ENCODE measurements around the gene N4BP3. TPM values are rescaled to one million over a fixed set of nuclear protein-coding genes. Genes with fewer than 3 reads are reported as not detected.
A peak's percentile ranks its signal among the peaks of the same experiment; 100 is the strongest.
"Not testable (repeated sequence)": the region's sequence is repeated elsewhere in the genome, so short reads cannot be mapped to it uniquely, and the experiment has no call there.

Gene N4BP3
- 5.1 TPM for total RNA-seq

GRCh38 chr5:178113141-178113787 is at the start of gene N4BP3:
Gene N4BP3 (plus strand): TSS chr5:178113532. CDS start chr5:178119584, 6,052 bp downstream.
- Histone ChIP-seq H3K4me1 (ENCODE audit: insufficient read depth, low read length) (peaks cover 62% of the 10 kb centered on the region), H3K4me3 (ENCODE audit: low read length) (peak within 1 kb of the TSS; percentile 32), H3K9me3 (ENCODE audit: low read depth, low read length) (no peaks in the 10 kb centered on the region), H3K27me3 (ENCODE audit: insufficient read depth, low read length) (peaks cover 35% of the 10 kb centered on the region)

GRCh38 chr5:178067755-178068154 is 45.6 kb upstream of the N4BP3 start:
- Histone ChIP-seq H3K9me3 (ENCODE audit: low read depth, low read length) (no peaks in the 10 kb centered on the region), H3K27me3 (ENCODE audit: insufficient read depth, low read length) (no peaks in the 10 kb centered on the region), H3K4me3 (ENCODE audit: low read length) (no peak overlapping the region), H3K4me1 (ENCODE audit: insufficient read depth, low read length) (peaks cover 13% of the 10 kb centered on the region)

- Histone ChIP-seq H3K4me3 (ENCODE audit: low read length) (no peak overlapping the region), H3K4me1 (ENCODE audit: insufficient read depth, low read length) (peaks cover 13% of the 10 kb centered on the region), H3K9me3 (ENCODE audit: low read depth, low read length) (no peaks in the 10 kb centered on the region), H3K27me3 (ENCODE audit: insufficient read depth, low read length) (no peaks in the 10 kb centered on the region)
Observed at GRCh38 chr5:178068293-178068692, 45.0 kb upstream of the N4BP3 start.

DNA sequence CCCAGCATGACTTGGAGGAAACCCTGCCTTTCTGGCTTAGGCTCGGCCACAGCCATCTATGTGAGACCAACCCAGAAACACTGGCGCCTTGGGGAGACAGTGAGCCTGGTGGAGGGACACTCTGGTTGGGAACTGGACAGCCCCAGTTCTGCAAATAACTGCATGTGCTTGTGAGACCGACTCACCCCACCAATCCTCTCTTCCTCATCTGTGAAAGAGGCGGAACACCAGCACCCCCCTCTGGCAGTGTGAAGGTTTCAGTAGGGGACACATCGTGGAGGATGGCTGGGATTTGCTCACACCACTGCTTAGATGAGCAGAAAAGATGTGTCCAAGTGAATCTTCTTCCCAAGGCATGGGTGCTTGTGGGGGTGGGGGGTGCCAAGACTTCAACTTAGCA is 43.4 kb upstream of the N4BP3 start:
- no peaks in the 10 kb centered on the region for H3K27me3 ChIP-seq (ENCODE audit: insufficient read depth, low read length)
- H3K9me3 ChIP-seq (ENCODE audit: low read depth, low read length), result no peaks in the 10 kb centered on the region
- peaks cover 13% of the 10 kb centered on the region for H3K4me1 ChIP-seq (ENCODE audit: insufficient read depth, low read length)
- H3K4me3 ChIP-seq (ENCODE audit: low read length), result no peak overlapping the region

GRCh38 chr5:178071108-178071507 is 42.2 kb upstream of the N4BP3 start:
- H3K4me1 ChIP-seq (ENCODE audit: insufficient read depth, low read length), result peaks cover 13% of the 10 kb centered on the region
- no peaks in the 10 kb centered on the region for H3K9me3 ChIP-seq (ENCODE audit: low read depth, low read length)
- H3K27me3 ChIP-seq (ENCODE audit: insufficient read depth, low read length), result no peaks in the 10 kb centered on the region
- H3K4me3 ChIP-seq (ENCODE audit: low read length), result no peak overlapping the region

DNA sequence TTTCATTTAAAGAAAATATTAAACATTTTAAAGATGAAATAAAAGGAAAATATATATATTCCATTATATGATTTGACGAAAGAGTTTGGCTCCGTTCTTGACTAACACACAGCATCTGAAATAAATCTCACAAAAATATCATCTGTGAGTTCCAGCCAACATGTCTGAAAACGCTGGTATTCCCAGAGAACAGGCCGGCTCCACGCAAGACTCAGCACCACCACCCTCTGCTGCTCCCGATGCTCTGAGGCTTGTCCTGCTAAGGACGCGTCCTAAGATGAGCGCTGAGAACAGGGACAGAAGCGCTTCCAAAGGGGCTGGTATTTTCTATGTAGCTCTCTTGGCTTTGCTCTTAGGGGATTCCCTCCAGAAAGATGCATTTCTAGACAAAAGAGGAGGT is 40.6 kb upstream of the N4BP3 start:
- Histone ChIP-seq H3K4me1 (ENCODE audit: insufficient read depth, low read length) (peaks cover 13% of the 10 kb centered on the region), H3K27me3 (ENCODE audit: insufficient read depth, low read length) (no peaks in the 10 kb centered on the region), H3K4me3 (ENCODE audit: low read length) (no peak overlapping the region), H3K9me3 (ENCODE audit: low read depth, low read length) (no peaks in the 10 kb centered on the region)

- no peak overlapping the region for H3K4me3 ChIP-seq (ENCODE audit: low read length)
- no peaks in the 10 kb centered on the region for H3K9me3 ChIP-seq (ENCODE audit: low read depth, low read length)
- no peaks in the 10 kb centered on the region for H3K4me1 ChIP-seq (ENCODE audit: insufficient read depth, low read length)
- no peaks in the 10 kb centered on the region for H3K27me3 ChIP-seq (ENCODE audit: insufficient read depth, low read length)
Observed at GRCh38 chr5:178074266-178074952, 38.9 kb upstream of the N4BP3 start.

GRCh38 chr5:178076965-178077364 is 36.4 kb upstream of the N4BP3 start:
- not testable (repeated sequence) for H3K4me1 ChIP-seq (ENCODE audit: insufficient read depth, low read length); H3K4me3 ChIP-seq (ENCODE audit: low read length); H3K27me3 ChIP-seq (ENCODE audit: insufficient read depth, low read length); H3K9me3 ChIP-seq (ENCODE audit: low read depth, low read length)

DNA sequence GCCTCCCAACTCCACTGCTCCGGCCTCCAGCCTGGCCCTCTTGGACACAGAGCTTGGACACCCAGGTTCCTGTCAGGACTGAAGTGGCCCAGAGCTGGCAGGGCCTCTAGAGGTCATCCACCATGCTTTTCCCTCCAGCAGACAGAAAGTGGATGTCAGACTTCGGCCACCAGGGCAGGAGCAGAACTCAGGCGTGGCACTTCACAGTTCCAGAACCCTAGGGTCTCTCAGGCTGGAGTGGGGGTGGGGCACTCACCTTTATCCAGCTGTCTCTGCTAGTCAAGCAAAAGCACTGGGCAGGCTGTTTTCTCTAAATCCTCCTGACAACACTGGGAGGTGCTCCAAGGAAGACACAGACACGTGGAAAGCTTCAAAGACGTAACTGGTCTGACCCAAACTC is 35.6 kb upstream of the N4BP3 start:
- Histone ChIP-seq H3K4me1 (ENCODE audit: insufficient read depth, low read length) (no peaks in the 10 kb centered on the region), H3K9me3 (ENCODE audit: low read depth, low read length) (no peaks in the 10 kb centered on the region), H3K27me3 (ENCODE audit: insufficient read depth, low read length) (no peaks in the 10 kb centered on the region), H3K4me3 (ENCODE audit: low read length) (no peak overlapping the region)

- no peak overlapping the region for H3K4me3 ChIP-seq (ENCODE audit: low read length)
- no peaks in the 10 kb centered on the region for H3K9me3 ChIP-seq (ENCODE audit: low read depth, low read length)
- H3K27me3 ChIP-seq (ENCODE audit: insufficient read depth, low read length), result no peaks in the 10 kb centered on the region
- H3K4me1 ChIP-seq (ENCODE audit: insufficient read depth, low read length), result no peaks in the 10 kb centered on the region
Observed at GRCh38 chr5:178078197-178079010, 34.9 kb upstream of the N4BP3 start.

DNA sequence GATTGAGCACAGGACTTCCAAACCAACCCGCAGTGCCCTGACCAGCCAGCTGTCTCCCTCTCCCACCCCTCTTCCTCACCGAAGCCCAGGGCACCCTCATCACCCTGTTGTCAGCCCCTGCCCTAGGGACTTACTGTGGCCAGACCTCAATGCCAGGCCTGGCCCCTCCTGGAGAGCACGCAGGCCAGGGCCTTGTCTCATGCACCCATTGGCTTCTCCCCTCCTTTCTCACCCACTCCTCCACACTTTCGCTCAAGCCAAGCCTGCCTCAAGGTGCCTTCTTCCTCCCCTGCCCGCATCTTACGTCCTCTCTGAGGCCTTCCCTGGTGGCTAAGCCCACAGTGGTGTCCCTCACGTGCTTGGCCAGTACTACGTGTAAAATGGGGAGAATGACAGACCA is 33.3 kb upstream of the N4BP3 start:
- Histone ChIP-seq H3K27me3 (ENCODE audit: insufficient read depth, low read length) (no peaks in the 10 kb centered on the region), H3K9me3 (ENCODE audit: low read depth, low read length) (no peaks in the 10 kb centered on the region), H3K4me1 (ENCODE audit: insufficient read depth, low read length) (no peaks in the 10 kb centered on the region), H3K4me3 (ENCODE audit: low read length) (no peak overlapping the region)

DNA sequence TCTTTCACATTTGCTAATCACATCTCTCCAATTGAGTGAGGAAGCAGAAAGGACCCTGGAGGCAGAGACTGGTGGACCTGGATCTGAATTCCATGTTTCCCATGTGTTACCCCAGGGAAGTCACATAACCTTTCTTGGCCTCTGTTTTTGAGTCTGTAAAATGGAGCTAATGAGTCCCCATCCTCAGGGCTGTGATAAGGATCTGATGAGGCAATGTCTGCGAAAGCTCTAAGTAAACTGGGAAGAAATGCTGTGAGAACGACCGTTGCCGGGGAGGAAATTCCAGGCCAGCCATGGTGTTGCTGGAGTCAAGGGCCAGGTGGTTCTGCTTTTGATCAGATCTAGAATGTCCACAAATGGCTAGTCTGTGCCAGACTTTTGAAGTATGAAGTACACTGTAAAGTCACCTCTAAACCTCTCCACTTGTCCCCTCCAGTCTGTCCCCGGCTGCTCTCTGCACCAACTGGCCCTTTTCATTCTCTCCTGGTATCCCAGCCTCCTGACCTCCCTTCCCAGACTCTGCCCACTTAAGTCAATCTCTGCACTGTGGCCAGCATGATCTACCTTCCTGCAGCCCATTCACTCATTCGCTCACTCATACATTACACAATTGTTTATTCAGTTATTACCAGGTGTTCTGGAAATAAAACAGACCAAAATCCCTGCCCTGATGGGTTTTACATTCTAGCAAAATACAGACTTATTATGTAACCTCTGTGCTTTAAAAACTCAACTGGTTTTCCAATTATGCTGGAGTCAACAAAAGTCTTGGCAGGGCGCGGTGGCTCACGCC is 32.5 kb upstream of the N4BP3 start:
- no peak overlapping the region for H3K4me3 ChIP-seq (ENCODE audit: low read length)
- no peaks in the 10 kb centered on the region for H3K4me1 ChIP-seq (ENCODE audit: insufficient read depth, low read length)
- no peaks in the 10 kb centered on the region for H3K27me3 ChIP-seq (ENCODE audit: insufficient read depth, low read length)
- no peaks in the 10 kb centered on the region for H3K9me3 ChIP-seq (ENCODE audit: low read depth, low read length)

DNA sequence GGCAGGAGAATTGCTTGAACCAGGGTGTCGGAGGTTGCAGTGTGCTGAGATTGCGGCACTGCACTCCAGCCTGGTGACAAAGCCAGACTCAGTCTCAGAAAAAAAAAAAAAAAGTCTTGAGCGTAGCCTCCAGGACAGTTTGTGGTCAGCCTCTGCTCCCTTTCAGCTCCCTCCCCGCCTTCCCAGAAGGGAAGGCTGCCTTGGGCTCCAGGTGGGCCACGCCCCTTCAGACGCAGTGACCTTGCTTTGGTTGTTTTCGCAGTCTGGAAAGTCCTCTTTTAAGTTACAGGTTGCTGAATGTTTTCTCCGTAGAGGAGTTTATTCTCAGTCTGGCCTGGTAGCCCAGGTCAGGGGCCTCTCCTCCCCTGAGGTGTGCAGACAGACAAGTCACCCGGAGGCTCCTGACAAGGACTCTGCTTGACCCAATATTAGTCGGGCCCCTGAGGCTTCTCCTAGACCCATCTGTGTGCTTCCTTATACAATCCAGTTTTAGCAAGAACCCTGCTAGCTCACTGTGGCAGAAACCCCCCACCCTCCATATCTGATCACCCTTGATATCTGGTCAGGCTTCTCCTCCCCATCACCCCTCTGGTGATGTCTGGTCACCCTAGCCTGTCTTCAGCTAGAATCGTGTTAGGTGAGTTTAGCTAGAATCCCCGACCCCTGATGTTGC is 31.6 kb upstream of the N4BP3 start:
- Histone ChIP-seq H3K4me1 (ENCODE audit: insufficient read depth, low read length) (no peaks in the 10 kb centered on the region), H3K9me3 (ENCODE audit: low read depth, low read length) (no peaks in the 10 kb centered on the region), H3K4me3 (ENCODE audit: low read length) (no peak overlapping the region), H3K27me3 (ENCODE audit: insufficient read depth, low read length) (no peaks in the 10 kb centered on the region)

GRCh38 chr5:178083922-178084321 is 29.4 kb upstream of the N4BP3 start:
- H3K4me1 ChIP-seq (ENCODE audit: insufficient read depth, low read length), result no peaks in the 10 kb centered on the region
- H3K9me3 ChIP-seq (ENCODE audit: low read depth, low read length), result no peaks in the 10 kb centered on the region
- no peak overlapping the region for H3K4me3 ChIP-seq (ENCODE audit: low read length)
- no peaks in the 10 kb centered on the region for H3K27me3 ChIP-seq (ENCODE audit: insufficient read depth, low read length)

Measured in mononuclear cell (primary cell).